ENCODE results near the gene EDRF1.
"Not testable (repeated sequence)": the region's sequence is repeated elsewhere in the genome, so short reads cannot be mapped to it uniquely, and the experiment has no call there.

The EDRF1 gene

DNA sequence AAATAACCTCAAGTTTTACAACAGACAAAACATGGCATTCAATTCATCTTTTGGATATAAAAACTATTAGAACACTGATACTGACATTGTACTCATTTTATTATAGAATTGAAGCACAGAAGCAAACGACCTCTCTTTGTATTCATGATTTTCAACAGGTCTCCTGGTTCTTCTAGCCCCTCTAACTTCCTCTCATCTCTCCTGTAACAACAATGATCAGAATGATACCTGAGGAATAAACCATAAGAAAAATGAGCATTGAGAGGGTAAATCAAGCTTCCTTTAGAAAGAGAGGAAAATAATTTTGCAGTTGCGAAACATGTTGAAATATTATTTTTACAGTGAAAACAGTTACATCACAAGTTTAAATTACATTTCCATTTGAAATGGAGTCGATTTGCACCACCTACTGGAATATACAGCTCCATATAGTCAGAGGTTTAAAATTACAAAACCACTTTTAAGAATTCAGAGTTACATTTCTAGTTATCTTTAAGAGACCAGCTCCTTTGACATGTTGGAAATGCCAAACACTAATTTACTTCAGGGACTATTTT, 19.1 kb upstream of the EDRF1 start:
- no peaks in the 10 kb centered on the region for H3K27me3 ChIP-seq (replicated peaks; ENCODE audit: control insufficient read depth, insufficient read depth, low read length)
- DNase-seq (ENCODE audit: extremely low read depth, insufficient read length), result no peak
- TF ChIP-seq, protein P1, sequence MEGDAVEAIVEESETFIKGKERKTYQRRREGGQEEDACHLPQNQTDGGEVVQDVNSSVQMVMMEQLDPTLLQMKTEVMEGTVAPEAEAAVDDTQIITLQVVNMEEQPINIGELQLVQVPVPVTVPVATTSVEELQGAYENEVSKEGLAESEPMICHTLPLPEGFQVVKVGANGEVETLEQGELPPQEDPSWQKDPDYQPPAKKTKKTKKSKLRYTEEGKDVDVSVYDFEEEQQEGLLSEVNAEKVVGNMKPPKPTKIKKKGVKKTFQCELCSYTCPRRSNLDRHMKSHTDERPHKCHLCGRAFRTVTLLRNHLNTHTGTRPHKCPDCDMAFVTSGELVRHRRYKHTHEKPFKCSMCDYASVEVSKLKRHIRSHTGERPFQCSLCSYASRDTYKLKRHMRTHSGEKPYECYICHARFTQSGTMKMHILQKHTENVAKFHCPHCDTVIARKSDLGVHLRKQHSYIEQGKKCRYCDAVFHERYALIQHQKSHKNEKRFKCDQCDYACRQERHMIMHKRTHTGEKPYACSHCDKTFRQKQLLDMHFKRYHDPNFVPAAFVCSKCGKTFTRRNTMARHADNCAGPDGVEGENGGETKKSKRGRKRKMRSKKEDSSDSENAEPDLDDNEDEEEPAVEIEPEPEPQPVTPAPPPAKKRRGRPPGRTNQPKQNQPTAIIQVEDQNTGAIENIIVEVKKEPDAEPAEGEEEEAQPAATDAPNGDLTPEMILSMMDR (IDR thresholded peaks at IDR 0.05; ENCODE audit: insufficient read depth, low read length, poor library complexity, severe bottlenecking), result no peak
- H3K36me3 ChIP-seq (ENCODE audit: control insufficient read depth, insufficient read depth, low read length), result no peaks in the 10 kb centered on the region
- H3K4me3 ChIP-seq (replicated peaks; ENCODE audit: low read depth, low read length), result no peak overlapping the region

DNA sequence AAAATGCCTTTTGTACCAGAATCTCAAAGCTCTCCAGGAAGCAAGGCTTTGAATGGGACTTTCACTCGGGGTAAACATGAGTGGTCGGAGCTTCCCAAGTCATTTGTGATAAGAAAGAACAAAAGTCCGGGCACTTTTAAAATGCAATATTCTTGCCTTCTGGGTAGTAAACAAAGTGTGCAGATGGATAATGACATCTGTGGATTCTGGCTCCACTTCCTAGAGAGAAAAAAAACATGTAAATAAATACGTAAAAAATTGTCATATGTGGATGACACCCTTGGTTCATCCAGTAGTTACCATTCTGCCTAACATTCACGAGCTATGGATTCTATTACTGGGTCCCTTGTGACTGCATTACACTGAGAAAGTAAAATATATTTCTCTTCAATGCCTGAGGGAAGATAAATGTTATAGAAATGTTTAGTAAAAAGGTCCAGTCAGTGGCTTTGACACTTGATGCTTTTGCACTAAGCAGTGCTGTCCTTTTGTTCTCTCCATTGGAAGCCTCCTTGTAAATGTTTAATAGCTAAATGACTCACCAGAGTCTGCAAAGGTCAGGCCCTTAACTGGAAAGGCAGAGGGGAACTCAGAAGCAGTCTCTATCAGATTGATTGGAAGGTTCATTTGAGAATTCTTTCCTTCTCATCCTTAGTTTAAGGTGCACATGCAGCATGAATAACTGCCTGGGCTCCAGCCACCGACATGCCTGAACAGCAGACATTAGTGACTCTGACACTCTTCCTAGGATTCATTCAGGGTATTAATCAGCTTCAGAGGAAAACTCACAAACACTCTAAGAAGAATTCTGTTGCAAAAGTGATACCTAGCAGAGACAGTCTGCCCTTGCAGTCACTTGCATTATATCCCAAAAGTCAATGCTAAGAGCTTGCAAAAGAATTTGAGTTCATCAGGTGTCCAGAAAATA, 11.7 kb upstream of the EDRF1 start:
- TF ChIP-seq, protein P1 (IDR thresholded peaks at IDR 0.05; ENCODE audit: insufficient read depth, low read length, poor library complexity, severe bottlenecking), result no peak
- H3K36me3 ChIP-seq (ENCODE audit: control insufficient read depth, insufficient read depth, low read length), result no peaks in the 10 kb centered on the region
- no peak for DNase-seq (ENCODE audit: extremely low read depth, insufficient read length)

DNA sequence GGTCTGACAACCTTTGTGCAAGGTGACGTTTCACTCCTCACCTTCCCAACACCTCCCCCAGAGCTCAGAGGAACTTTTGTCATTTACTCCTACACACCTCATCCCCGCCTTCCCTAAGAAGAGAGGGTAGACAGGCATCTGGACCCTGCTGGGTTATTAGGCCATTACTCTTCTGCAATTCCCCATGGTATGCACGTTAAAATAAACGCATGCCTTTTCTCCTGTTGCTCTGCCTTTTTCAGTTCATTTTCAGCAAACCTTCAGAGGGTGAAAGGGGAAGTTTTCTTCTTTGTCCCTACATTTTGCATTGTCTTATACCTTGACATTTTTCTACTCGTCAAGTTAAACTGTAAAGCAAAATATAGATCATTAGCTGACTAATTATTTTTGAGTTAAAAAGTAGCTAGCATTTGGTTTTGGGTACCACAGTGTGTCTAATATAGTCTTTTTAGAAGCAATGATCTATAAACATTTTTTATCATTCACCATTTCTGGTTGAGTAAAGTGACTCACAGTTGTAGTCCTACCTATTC, 10.5 kb upstream of the EDRF1 start:
- H3K27me3 ChIP-seq (replicated peaks; ENCODE audit: control insufficient read depth, insufficient read depth, low read length), result no peaks in the 10 kb centered on the region
- no peaks in the 10 kb centered on the region for H3K36me3 ChIP-seq (ENCODE audit: control insufficient read depth, insufficient read depth, low read length)
- no peak for DNase-seq (ENCODE audit: extremely low read depth, insufficient read length)
- no peak overlapping the region for H3K4me3 ChIP-seq (replicated peaks; ENCODE audit: low read depth, low read length)
- TF ChIP-seq, protein P1 (IDR thresholded peaks at IDR 0.05; ENCODE audit: insufficient read depth, low read length, poor library complexity, severe bottlenecking), result no peak

More for the DNA sequence above, 11.7 kb upstream of the EDRF1 start:
- H3K27me3 ChIP-seq (replicated peaks; ENCODE audit: control insufficient read depth, insufficient read depth, low read length), result no peaks in the 10 kb centered on the region
- H3K4me3 ChIP-seq (replicated peaks; ENCODE audit: low read depth, low read length), result no peak overlapping the region

DNA sequence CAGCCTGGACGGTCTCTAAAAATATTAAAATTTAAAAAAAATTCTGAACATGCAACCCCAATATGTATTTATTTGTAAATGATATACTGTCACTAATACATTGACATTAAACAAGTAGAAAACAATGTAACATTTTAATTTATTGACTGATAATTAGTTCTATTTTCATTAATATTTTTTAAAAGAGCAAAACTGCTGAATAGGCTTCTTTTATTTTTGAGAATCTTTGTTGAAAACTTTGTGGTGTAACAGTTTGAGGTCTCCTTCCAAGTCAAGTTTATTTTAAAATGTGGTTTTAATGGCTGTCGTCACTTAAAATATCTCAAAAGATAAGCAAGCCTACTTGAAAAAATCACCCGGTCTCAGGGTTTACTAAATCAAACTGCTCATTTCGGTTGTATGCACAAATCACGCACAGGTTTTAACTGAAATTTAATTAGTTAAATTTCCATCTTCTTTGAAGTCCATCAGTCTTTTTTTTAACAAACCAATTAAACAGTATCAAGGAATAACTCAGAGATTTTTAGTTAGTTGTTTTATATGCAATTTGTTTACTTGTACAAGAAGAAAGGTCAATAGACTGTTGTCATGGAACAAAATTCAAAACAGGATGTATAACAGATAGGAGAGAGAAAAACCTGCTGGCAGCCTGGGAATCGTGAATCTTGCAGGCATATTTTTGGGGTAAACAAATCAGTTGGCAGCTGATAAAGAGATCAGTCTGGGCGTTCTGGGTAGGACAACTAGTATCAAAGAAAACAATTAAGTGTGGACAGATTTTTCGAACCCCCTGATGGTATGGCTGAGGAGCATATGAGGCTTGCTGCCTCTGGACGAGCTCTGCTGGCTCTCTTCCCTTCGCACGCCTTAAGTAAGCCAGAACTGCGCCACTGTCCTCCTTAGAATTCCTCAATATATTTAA, 9.7 kb upstream of the EDRF1 start:
- TF ChIP-seq, protein P1 (IDR thresholded peaks at IDR 0.05; ENCODE audit: insufficient read depth, low read length, poor library complexity, severe bottlenecking), result no peak
- no peak for DNase-seq (ENCODE audit: extremely low read depth, insufficient read length)
- Histone ChIP-seq H3K27me3 (replicated peaks; ENCODE audit: control insufficient read depth, insufficient read depth, low read length) (no peaks in the 10 kb centered on the region), H3K36me3 (ENCODE audit: control insufficient read depth, insufficient read depth, low read length) (no peaks in the 10 kb centered on the region), H3K4me3 (replicated peaks; ENCODE audit: low read depth, low read length) (no peak overlapping the region)

DNA sequence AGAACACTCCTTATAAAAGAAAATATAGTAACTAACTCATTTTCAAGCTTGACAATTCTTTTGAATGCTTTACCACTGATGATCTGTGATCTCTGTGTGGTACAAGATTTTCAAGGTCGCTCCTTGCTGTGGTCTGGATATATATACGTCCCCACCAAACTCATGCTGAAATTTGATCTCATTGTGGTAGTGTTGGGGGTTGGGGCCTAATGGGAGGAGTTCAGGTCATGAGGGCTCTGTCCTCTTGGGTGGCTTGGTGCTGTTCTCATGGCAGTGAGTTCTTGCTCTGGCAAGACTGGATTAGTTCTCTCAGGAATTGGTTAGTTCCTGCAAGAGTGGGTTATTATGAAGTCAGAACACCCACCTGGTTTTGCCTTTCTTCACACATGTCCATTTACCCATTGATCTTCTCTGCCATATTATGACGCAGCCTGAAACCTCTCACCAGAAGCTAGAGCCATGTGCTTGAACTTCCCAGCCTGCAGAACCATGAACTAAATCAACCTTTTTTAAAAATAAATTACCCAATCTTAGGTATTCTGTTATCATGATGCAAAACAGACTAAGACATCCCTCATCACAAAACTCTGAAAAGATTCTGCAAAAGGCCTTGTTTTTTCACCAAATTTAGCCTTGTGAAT, 8.3 kb upstream of the EDRF1 start:
- TF ChIP-seq, protein P1 (IDR thresholded peaks at IDR 0.05; ENCODE audit: insufficient read depth, low read length, poor library complexity, severe bottlenecking), result no peak
- no peak for DNase-seq (ENCODE audit: extremely low read depth, insufficient read length)
- H3K27me3 ChIP-seq (replicated peaks; ENCODE audit: control insufficient read depth, insufficient read depth, low read length), result no peaks in the 10 kb centered on the region
- H3K4me3 ChIP-seq (replicated peaks; ENCODE audit: low read depth, low read length), result no peak overlapping the region
- H3K36me3 ChIP-seq (ENCODE audit: control insufficient read depth, insufficient read depth, low read length), result no peaks in the 10 kb centered on the region

DNA sequence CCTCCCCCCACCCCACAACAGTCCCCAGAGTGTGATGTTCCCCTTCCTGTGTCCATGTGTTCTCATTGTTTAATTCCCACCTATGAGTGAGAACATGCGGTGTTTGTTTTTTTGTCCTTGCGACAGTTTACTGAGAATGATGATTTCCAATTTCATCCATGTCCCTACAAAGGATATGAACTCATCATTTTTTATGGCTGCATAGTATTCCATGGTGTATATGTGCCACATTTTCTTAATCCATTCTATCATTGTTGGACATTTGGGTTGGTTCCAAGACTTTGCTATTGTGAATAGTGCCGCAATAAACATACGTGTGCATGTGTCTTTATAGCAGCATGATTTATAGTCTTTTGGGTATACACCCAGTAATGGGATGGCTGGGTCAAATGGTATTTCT, 4.8 kb upstream of the EDRF1 start:
- not testable (repeated sequence) for H3K36me3 ChIP-seq (ENCODE audit: control insufficient read depth, insufficient read depth, low read length); H3K27me3 ChIP-seq (replicated peaks; ENCODE audit: control insufficient read depth, insufficient read depth, low read length); DNase-seq (ENCODE audit: extremely low read depth, insufficient read length); H3K4me3 ChIP-seq (replicated peaks; ENCODE audit: low read depth, low read length)
